ENCODE measurements around the gene BDH1. TPM values are rescaled to one million over a fixed set of nuclear protein-coding genes. Genes with fewer than 3 reads are reported as not detected.
A peak's percentile ranks its signal among the peaks of the same experiment; 100 is the strongest.

The BDH1 gene
- total RNA-seq, 1 donor from 2014 or later: 56.3 TPM

- peak; percentile 97 for DNase-seq
- intact Hi-C loops (cut with micrococcal nuclease): no loop called here
- ATAC-seq: peak; percentile 97
These were observed 1.0 kb downstream of the BDH1 start for GRCh38 chr3:197554562-197555280.

- intact Hi-C loops (cut with micrococcal nuclease): no loop called here
- ATAC-seq (no peak), DNase-seq (no peak)
These were observed 1.6 kb downstream of the BDH1 start for GRCh38 chr3:197554196-197554561.

GRCh38 chr3:197552198-197552597 is 3.6 kb downstream of the BDH1 start:
- intact Hi-C loops (cut with micrococcal nuclease): no loop called here
- ATAC-seq (no peak), DNase-seq (no peak)

GRCh38 chr3:197550489-197550888 is 5.3 kb downstream of the BDH1 start:
- DNase-seq: no peak

GRCh38 chr3:197549261-197549885 is 6.4 kb downstream of the BDH1 start:
- intact Hi-C loops (cut with micrococcal nuclease): no loop called here
- DNase-seq (no peak), ATAC-seq (peak; percentile 21)

More at GRCh38 chr3:197550489-197550888, 5.3 kb downstream of the BDH1 start:
- no peak for ATAC-seq
- intact Hi-C loops (cut with micrococcal nuclease): no loop called here

- ATAC-seq (no peak), DNase-seq (no peak)
- intact Hi-C loops (cut with micrococcal nuclease): no loop called here
These were observed 8.3 kb downstream of the BDH1 start for GRCh38 chr3:197547306-197548011.

- ATAC-seq (no peak), DNase-seq (no peak)
- intact Hi-C loops (cut with micrococcal nuclease): no loop called here
These were observed 9.3 kb downstream of the BDH1 start for GRCh38 chr3:197546307-197547085.

- DNase-seq: no peak
- ATAC-seq: no peak
- intact Hi-C loops (cut with micrococcal nuclease): no loop called here
These were observed 10.2 kb downstream of the BDH1 start for GRCh38 chr3:197545571-197545970.

- no peak for ATAC-seq
- intact Hi-C loops (cut with micrococcal nuclease): no loop called here
- no peak for DNase-seq
These were observed 10.7 kb downstream of the BDH1 start for GRCh38 chr3:197545101-197545500.

- DNase-seq (peak; percentile 70), ATAC-seq (peak; percentile 51)
- intact Hi-C loops (cut with micrococcal nuclease): no loop called here
These were observed 12.9 kb downstream of the BDH1 start for GRCh38 chr3:197542741-197543454.

GRCh38 chr3:197541756-197542539 is 13.8 kb downstream of the BDH1 start:
- intact Hi-C loops (cut with micrococcal nuclease): no loop called here
- peak; percentile 86 for ATAC-seq

GRCh38 chr3:197540961-197541377 is 14.8 kb downstream of the BDH1 start:
- ATAC-seq: no peak
- DNase-seq: no peak
- intact Hi-C loops (cut with micrococcal nuclease): no loop called here

More at GRCh38 chr3:197541756-197542539, 13.8 kb downstream of the BDH1 start:
- DNase-seq: peak; percentile 75

GRCh38 chr3:197539651-197540051 is 16.1 kb downstream of the BDH1 start:
- no peak for ATAC-seq
- DNase-seq: no peak
- intact Hi-C loops (cut with micrococcal nuclease): no loop called here

GRCh38 chr3:197533927-197534725 is 21.6 kb downstream of the BDH1 start:
- ATAC-seq (no peak), DNase-seq (no peak)
- intact Hi-C loops (cut with micrococcal nuclease): no loop called here

- ATAC-seq (no peak), DNase-seq (no peak)
- intact Hi-C loops (cut with micrococcal nuclease): no loop called here
These were observed 22.4 kb downstream of the BDH1 start for GRCh38 chr3:197533396-197533795.

GRCh38 chr3:197532388-197532787 is 23.4 kb downstream of the BDH1 start:
- ATAC-seq (no peak), DNase-seq (no peak)
- intact Hi-C loops (cut with micrococcal nuclease): no loop called here

GRCh38 chr3:197528190-197528589 is 27.6 kb downstream of the BDH1 start:
- no peak for ATAC-seq
- intact Hi-C loops (cut with micrococcal nuclease): no loop called here
- DNase-seq: no peak
